ENCODE results near the gene GABRG3.

The GABRG3 gene

DNA sequence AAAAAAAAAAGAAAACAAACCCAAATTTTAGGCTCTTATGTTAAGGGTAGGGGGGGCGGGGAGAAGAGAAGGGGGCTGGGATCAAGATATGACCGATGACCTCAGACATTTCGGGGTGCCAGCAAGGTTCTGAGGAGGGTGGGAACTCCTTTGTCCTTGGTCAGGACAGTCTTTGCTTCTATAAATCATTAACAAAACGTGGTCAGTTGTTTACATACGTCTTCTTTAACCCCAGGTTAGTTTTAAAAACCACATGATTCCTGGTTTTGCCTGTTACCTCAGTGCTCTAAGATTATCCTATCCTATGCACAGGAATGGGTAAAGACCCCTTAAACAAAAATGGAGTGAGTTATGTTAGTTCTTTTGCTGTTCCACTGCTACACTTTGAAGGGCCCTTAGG lies 285.5 kb downstream of the GABRG3 start:
- Histone ChIP-seq H3K27ac (ENCODE audit: low read depth, low read length) (no peak overlapping the region), H3K4me1 (ENCODE audit: control insufficient read depth, insufficient read depth, low read length, unreplicated experiment) (no peaks in the 10 kb centered on the region), H2AFZ (ENCODE audit: low read length, unreplicated experiment) (no peak overlapping the region), H3K36me3 (ENCODE audit: insufficient read depth, low read length) (no peaks in the 10 kb centered on the region), H3K27me3 (ENCODE audit: insufficient read depth, low read length) (no peaks in the 10 kb centered on the region), H3K4me3 (ENCODE audit: low read depth, low read length) (no peak overlapping the region), H3K79me2 (ENCODE audit: control insufficient read depth, insufficient read depth, low read length, unreplicated experiment) (no peaks in the 10 kb centered on the region)

DNA sequence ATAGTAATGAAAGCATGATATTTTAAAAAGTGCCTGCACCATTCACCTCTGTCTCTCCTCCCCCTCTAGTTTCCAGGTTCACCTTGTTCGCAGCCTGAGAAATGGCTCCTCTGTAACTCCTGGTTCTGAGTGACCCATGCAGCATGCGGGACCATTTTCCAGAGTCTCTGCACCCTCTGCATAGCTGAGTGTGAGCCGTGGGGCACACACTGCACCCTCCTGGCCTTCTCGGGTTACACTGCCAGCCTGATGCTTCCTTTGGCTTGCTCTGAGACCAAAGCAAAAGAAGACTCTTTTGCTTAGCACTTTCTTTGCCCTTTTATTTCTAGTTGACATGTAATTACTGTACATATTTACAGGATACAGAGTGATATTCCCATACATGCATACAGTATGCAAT lies 287.3 kb downstream of the GABRG3 start:
- no peaks in the 10 kb centered on the region for H3K79me2 ChIP-seq (ENCODE audit: control insufficient read depth, insufficient read depth, low read length, unreplicated experiment)
- no peak overlapping the region for H2AFZ ChIP-seq (ENCODE audit: low read length, unreplicated experiment)
- no peak overlapping the region for H3K27ac ChIP-seq (ENCODE audit: low read depth, low read length)
- no peak overlapping the region for H3K4me3 ChIP-seq (ENCODE audit: low read depth, low read length)
- H3K36me3 ChIP-seq (ENCODE audit: insufficient read depth, low read length): no peaks in the 10 kb centered on the region
- no peaks in the 10 kb centered on the region for H3K27me3 ChIP-seq (ENCODE audit: insufficient read depth, low read length)
- H3K4me1 ChIP-seq (ENCODE audit: control insufficient read depth, insufficient read depth, low read length, unreplicated experiment): no peaks in the 10 kb centered on the region

DNA sequence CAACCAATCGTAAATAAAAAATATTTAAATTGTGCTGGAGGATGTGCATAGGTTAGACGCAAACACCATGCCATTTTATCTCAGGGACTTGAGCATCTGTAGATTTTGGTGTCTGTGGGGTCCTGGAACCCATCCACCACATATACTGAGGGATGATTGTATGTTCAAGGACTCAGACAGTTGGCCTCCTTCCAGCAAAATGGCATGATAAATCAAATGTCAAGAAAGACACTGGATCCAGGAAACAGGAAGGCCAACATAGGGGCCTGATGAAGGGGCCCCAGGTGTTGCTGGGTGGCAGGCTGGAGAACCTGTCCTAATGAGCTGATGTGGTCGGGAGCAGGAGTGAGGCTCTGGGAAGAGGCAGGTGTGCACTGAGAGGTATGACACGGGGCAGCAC lies 289.5 kb downstream of the GABRG3 start:
- Histone ChIP-seq H2AFZ (ENCODE audit: low read length, unreplicated experiment) (no peak overlapping the region), H3K4me3 (ENCODE audit: low read depth, low read length) (no peak overlapping the region), H3K4me1 (ENCODE audit: control insufficient read depth, insufficient read depth, low read length, unreplicated experiment) (no peaks in the 10 kb centered on the region), H3K27ac (ENCODE audit: low read depth, low read length) (no peak overlapping the region), H3K27me3 (ENCODE audit: insufficient read depth, low read length) (no peaks in the 10 kb centered on the region), H3K36me3 (ENCODE audit: insufficient read depth, low read length) (no peaks in the 10 kb centered on the region), H3K79me2 (ENCODE audit: control insufficient read depth, insufficient read depth, low read length, unreplicated experiment) (no peaks in the 10 kb centered on the region)

DNA sequence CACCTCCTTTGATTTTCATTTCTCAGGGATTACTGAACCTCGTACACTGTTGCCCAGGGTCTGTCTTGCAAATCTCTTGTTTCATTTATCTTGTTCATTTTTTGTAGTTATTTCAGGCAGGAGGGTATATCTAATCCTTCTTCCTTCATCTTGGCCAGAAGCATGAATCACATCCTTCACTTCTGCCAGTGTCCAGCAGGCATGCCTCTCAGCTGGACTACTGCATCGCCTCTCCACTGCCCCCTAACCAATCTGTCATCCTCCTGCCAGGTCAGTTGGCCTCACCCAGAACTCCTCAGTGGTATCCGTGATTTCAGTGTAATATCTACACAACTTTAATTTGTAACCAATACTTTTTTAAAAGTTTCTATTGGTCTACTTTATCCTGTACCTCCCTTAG lies 297.9 kb downstream of the GABRG3 start:
- Histone ChIP-seq H2AFZ (ENCODE audit: low read length, unreplicated experiment) (no peak overlapping the region), H3K4me3 (ENCODE audit: low read depth, low read length) (no peak overlapping the region), H3K4me1 (ENCODE audit: control insufficient read depth, insufficient read depth, low read length, unreplicated experiment) (no peaks in the 10 kb centered on the region), H3K36me3 (ENCODE audit: insufficient read depth, low read length) (no peaks in the 10 kb centered on the region), H3K27ac (ENCODE audit: low read depth, low read length) (no peak overlapping the region), H3K27me3 (ENCODE audit: insufficient read depth, low read length) (no peaks in the 10 kb centered on the region), H3K79me2 (ENCODE audit: control insufficient read depth, insufficient read depth, low read length, unreplicated experiment) (no peaks in the 10 kb centered on the region)

DNA sequence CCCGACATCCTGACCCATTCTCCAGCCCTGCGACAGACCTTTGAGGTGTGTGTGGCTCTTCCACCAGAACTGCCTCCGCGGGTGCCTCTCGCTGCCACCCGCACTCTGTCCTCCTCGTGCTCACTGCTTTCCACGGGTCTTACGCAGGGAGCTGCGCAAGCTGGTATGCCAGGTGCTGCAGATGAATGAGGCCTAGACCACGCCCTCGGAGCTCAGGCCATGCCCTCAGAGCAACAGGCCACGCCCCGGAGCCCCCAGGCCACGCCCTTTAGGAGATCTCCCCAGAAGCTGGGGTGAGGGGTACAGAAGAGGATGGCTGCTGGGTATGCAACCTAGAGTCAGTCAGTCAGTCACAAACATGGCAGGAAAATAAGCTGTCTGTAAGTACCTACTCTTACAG lies 300.3 kb downstream of the GABRG3 start:
- Histone ChIP-seq H3K4me3 (ENCODE audit: low read depth, low read length) (no peak overlapping the region), H3K27me3 (ENCODE audit: insufficient read depth, low read length) (no peaks in the 10 kb centered on the region), H3K4me1 (ENCODE audit: control insufficient read depth, insufficient read depth, low read length, unreplicated experiment) (no peaks in the 10 kb centered on the region), H3K27ac (ENCODE audit: low read depth, low read length) (no peak overlapping the region), H3K36me3 (ENCODE audit: insufficient read depth, low read length) (no peaks in the 10 kb centered on the region), H3K79me2 (ENCODE audit: control insufficient read depth, insufficient read depth, low read length, unreplicated experiment) (no peaks in the 10 kb centered on the region), H2AFZ (ENCODE audit: low read length, unreplicated experiment) (no peak overlapping the region)

DNA sequence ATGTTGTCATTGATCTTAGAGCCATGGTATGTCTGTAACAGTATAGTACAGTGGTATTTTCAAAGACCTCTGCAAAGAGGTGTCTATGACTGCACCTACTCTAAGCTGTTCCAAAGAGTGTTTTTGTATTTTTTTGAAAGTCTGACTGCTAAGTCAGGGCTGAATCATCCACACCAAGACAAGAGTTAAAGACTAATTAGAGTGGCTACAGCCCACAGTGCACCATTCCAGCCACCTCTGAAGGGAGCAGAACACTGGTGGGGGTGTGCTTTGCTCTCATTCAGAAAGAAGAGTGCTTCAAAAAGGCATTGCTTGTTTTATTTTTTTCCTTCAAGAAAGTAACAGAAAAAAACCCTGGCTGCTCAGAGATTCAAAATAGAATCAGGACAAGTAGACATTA lies 301.4 kb downstream of the GABRG3 start:
- Histone ChIP-seq H3K79me2 (ENCODE audit: control insufficient read depth, insufficient read depth, low read length, unreplicated experiment) (no peaks in the 10 kb centered on the region), H3K27me3 (ENCODE audit: insufficient read depth, low read length) (no peaks in the 10 kb centered on the region), H2AFZ (ENCODE audit: low read length, unreplicated experiment) (no peak overlapping the region), H3K4me1 (ENCODE audit: control insufficient read depth, insufficient read depth, low read length, unreplicated experiment) (no peaks in the 10 kb centered on the region), H3K36me3 (ENCODE audit: insufficient read depth, low read length) (no peaks in the 10 kb centered on the region), H3K4me3 (ENCODE audit: low read depth, low read length) (no peak overlapping the region), H3K27ac (ENCODE audit: low read depth, low read length) (no peak overlapping the region)

DNA sequence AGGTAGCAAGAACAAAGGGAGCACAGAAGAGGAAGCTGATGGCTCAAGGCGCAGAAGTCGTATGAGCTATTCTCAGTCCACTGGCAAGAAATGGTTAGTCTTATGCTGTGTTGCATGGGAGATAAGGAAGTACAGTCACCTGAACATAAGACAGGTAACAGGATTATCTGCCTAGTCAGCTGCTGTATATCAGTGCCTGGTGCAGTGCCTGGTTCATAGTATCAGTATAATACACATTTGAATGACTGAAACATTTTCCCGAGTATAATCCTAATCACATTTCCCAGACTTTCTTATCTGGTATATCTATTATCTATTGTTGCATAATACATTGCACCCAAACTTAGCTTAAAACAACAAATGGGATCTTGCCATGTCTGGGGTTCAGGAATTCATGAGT lies 302.5 kb downstream of the GABRG3 start:
- no peak overlapping the region for H3K27ac ChIP-seq (ENCODE audit: low read depth, low read length)
- H3K4me1 ChIP-seq (ENCODE audit: control insufficient read depth, insufficient read depth, low read length, unreplicated experiment): no peaks in the 10 kb centered on the region
- H3K36me3 ChIP-seq (ENCODE audit: insufficient read depth, low read length): no peaks in the 10 kb centered on the region
- H3K4me3 ChIP-seq (ENCODE audit: low read depth, low read length): no peak overlapping the region
- H3K27me3 ChIP-seq (ENCODE audit: insufficient read depth, low read length): no peaks in the 10 kb centered on the region
- H3K79me2 ChIP-seq (ENCODE audit: control insufficient read depth, insufficient read depth, low read length, unreplicated experiment): no peaks in the 10 kb centered on the region
- H2AFZ ChIP-seq (ENCODE audit: low read length, unreplicated experiment): no peak overlapping the region

DNA sequence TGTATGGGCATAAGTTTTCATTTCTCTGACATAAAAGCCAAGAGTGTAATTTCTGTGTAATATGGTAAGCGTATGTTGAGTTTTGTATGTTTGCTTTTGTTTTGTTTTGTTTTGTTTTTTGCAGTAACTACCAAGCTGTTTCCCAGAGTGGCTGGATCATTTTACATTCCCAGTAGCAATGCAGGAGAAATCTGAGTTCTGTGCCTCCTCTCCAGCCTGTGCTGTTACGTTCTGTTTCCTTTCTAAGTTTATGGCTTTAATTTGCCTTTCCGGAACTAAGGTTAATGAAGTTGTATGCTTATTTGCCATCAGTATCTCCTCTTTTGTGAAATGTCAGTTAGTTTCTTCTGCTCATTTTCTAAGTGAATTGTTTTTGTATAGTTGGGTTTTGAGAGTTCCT lies 307.8 kb downstream of the GABRG3 start:
- Histone ChIP-seq H3K4me1 (ENCODE audit: control insufficient read depth, insufficient read depth, low read length, unreplicated experiment) (no peaks in the 10 kb centered on the region), H3K36me3 (ENCODE audit: insufficient read depth, low read length) (no peaks in the 10 kb centered on the region), H3K27ac (ENCODE audit: low read depth, low read length) (no peak overlapping the region)

DNA sequence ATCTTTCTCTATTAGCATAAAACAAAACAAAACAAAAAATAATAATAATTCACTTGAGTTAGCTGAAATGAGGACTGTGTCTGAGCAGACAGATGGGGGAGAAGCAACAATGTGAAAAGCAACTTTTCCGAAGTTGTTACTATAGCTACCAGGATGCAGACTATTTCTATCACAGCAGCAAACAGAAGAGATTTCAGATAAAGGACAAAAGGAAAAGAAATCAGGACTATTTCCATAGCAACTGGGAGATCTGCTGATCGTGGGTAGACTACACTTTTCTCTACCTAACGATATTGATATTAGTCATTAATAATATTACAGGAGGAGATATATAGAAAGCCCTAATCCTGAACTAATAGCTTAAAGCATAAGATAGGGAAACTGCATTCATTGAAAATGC lies 321.7 kb downstream of the GABRG3 start:
- Histone ChIP-seq H3K79me2 (ENCODE audit: control insufficient read depth, insufficient read depth, low read length, unreplicated experiment) (no peaks in the 10 kb centered on the region), H3K4me3 (ENCODE audit: low read depth, low read length) (no peak overlapping the region), H3K27ac (ENCODE audit: low read depth, low read length) (no peak overlapping the region), H3K27me3 (ENCODE audit: insufficient read depth, low read length) (no peaks in the 10 kb centered on the region), H2AFZ (ENCODE audit: low read length, unreplicated experiment) (no peak overlapping the region), H3K36me3 (ENCODE audit: insufficient read depth, low read length) (no peaks in the 10 kb centered on the region), H3K4me1 (ENCODE audit: control insufficient read depth, insufficient read depth, low read length, unreplicated experiment) (no peaks in the 10 kb centered on the region)

More for the DNA sequence above, 307.8 kb downstream of the GABRG3 start:
- Histone ChIP-seq H2AFZ (ENCODE audit: low read length, unreplicated experiment) (no peak overlapping the region), H3K79me2 (ENCODE audit: control insufficient read depth, insufficient read depth, low read length, unreplicated experiment) (no peaks in the 10 kb centered on the region), H3K4me3 (ENCODE audit: low read depth, low read length) (no peak overlapping the region), H3K27me3 (ENCODE audit: insufficient read depth, low read length) (no peaks in the 10 kb centered on the region)

DNA sequence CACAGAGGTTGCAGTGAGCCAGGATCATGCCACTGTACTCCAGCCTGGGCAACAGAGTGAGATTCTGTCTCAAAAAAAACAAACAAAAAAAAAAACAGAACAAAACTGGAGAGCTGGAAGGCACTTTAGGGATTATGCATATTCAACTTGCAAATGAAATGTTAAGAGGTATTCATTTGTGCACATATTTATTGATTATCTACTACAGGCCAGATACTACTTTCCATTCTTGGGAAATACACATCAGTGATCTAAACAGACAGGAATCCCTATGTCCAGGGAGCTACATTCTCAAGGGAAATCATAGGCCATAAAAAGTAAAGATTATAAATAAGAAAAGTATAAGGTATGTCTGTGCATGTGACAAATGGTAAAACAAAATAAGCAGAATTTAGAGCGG lies 322.6 kb downstream of the GABRG3 start:
- Histone ChIP-seq H3K4me1 (ENCODE audit: control insufficient read depth, insufficient read depth, low read length, unreplicated experiment) (no peaks in the 10 kb centered on the region), H2AFZ (ENCODE audit: low read length, unreplicated experiment) (no peak overlapping the region), H3K79me2 (ENCODE audit: control insufficient read depth, insufficient read depth, low read length, unreplicated experiment) (no peaks in the 10 kb centered on the region), H3K27me3 (ENCODE audit: insufficient read depth, low read length) (no peaks in the 10 kb centered on the region), H3K4me3 (ENCODE audit: low read depth, low read length) (no peak overlapping the region), H3K36me3 (ENCODE audit: insufficient read depth, low read length) (no peaks in the 10 kb centered on the region), H3K27ac (ENCODE audit: low read depth, low read length) (no peak overlapping the region)

DNA sequence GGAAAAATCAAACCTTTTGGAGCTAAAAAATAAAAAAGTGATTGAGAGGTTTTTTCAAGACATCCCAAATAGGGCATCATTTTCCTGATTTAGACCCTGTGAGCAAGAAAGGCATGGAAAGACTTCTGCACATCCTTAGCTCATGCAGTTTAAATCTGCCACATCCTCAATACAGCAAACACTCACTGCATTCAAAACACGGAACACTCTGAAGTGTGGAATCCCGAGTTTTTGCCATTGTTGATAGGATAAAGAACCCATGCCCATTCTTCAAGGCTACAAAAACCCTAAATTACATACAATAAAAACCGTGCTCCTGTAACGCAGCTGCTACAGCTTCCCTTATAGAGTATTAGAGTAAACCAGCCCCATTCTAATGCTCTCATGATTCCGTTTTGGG lies 346.8 kb downstream of the GABRG3 start:
- no peaks in the 10 kb centered on the region for H3K36me3 ChIP-seq (ENCODE audit: insufficient read depth, low read length)
- H2AFZ ChIP-seq (ENCODE audit: low read length, unreplicated experiment): no peak overlapping the region
- H3K4me3 ChIP-seq (ENCODE audit: low read depth, low read length): no peak overlapping the region
- H3K27ac ChIP-seq (ENCODE audit: low read depth, low read length): no peak overlapping the region
- no peaks in the 10 kb centered on the region for H3K4me1 ChIP-seq (ENCODE audit: control insufficient read depth, insufficient read depth, low read length, unreplicated experiment)
- no peaks in the 10 kb centered on the region for H3K27me3 ChIP-seq (ENCODE audit: insufficient read depth, low read length)
- no peaks in the 10 kb centered on the region for H3K79me2 ChIP-seq (ENCODE audit: control insufficient read depth, insufficient read depth, low read length, unreplicated experiment)

DNA sequence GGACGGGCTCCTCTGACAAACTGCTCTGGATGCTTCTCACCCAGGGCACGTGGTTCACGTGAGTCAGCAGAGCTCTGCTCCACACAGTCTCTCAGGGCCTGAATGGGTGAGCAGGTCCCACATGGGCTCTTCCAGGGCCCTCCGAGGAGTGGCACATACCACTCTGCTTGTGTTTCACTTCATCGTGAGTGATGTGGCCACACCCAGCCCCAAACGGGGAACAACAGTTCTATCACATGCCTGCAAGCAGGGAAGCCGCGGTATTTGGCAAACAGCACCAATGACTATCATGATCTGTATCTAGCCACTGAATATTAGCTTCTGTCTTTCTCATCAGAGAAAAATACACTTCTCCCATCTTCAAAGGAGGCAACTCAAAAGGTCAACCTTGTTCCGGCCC lies 352.8 kb downstream of the GABRG3 start:
- Histone ChIP-seq H3K4me1 (ENCODE audit: control insufficient read depth, insufficient read depth, low read length, unreplicated experiment) (no peaks in the 10 kb centered on the region), H2AFZ (ENCODE audit: low read length, unreplicated experiment) (no peak overlapping the region), H3K4me3 (ENCODE audit: low read depth, low read length) (no peak overlapping the region), H3K27me3 (ENCODE audit: insufficient read depth, low read length) (no peaks in the 10 kb centered on the region), H3K36me3 (ENCODE audit: insufficient read depth, low read length) (no peaks in the 10 kb centered on the region), H3K27ac (ENCODE audit: low read depth, low read length) (no peak overlapping the region), H3K79me2 (ENCODE audit: control insufficient read depth, insufficient read depth, low read length, unreplicated experiment) (no peaks in the 10 kb centered on the region)
